Spleen (tissue), 7 donors: Measurements from ENCODE around the gene RSPRY1.

Experiments
- CTCF ChIP-seq, 11 experiments: fragments of 200-600 bp in 7 of 11; fragments of 450-650 bp in 4 of 11; sonication (generic) in 4 of 11; IDR thresholded peaks in 8 of 11; conservative IDR thresholded peaks in 3 of 11; 1 replicate in 7 of 11; 2 replicates in 4 of 11; pipeline versions ENCODE4 v1.4.0 to v1.8.0; 2016 to 2021; ENCODE audit warnings: antibody characterized with exemption in 11 of 11, inconsistent platforms in 4 of 11, mild to moderate bottlenecking in 1 of 11
- POLR2A ChIP-seq, 3 donors: fragments of 450-650 bp; IDR thresholded peaks; one replicate each; pipeline ENCODE4 v1.5.1; 2017; ENCODE audit warnings: antibody characterized with exemption in 3 of 3, mild to moderate bottlenecking in 1 of 3
- POLR2AphosphoS5 ChIP-seq, 3 donors: sonication (generic); formaldehyde crosslinking; IDR thresholded peaks; one replicate each; pipeline ENCODE4 v1.5.1; 2017; ENCODE audit warnings: antibody characterized with exemption in 3 of 3
- donor health status: DM: no; HTN: no; CAD: no; lungs with moderate emphysema.
- donor health status: DM: no; HTN: no; CAD: no.
- donor health status: DM: no; HTN: no; CAD: no.

- no peak for TF ChIP-seq CTCF (IDR thresholded peaks at IDR 0.05 in 8 of 11, conservative IDR thresholded peaks at IDR 0.05 in 3 of 11)
- no peak for TF ChIP-seq POLR2A (IDR thresholded peaks at IDR 0.05)
- TF ChIP-seq POLR2AphosphoS5 (IDR thresholded peaks at IDR 0.05): no peak
Observed at GRCh38 chr16:57239107-57239506, 53.0 kb downstream of the RSPRY1 start.
